ENCODE data around the gene MRPL54.
A peak's percentile ranks its signal among the peaks of the same experiment; 100 is the strongest.
"Not testable (repeated sequence)": the region's sequence is repeated elsewhere in the genome, so short reads cannot be mapped to it uniquely, and the experiment has no call there.

The MRPL54 gene

GRCh38 chr19:3759482-3760254 lies 2.8 kb upstream of the MRPL54 start:
- POLR2A ChIA-PET, result no interaction called here
- no peak for DNase-seq (ENCODE audit: extremely low spot score)
- CTCF ChIA-PET, result no interaction called here

GRCh38 chr19:3760871-3761361 lies 1.6 kb upstream of the MRPL54 start:
- DNase-seq (ENCODE audit: extremely low spot score), result no peak
- POLR2A ChIA-PET, result interaction anchor here (2.0 to 3.6 kb wide), 4 partner anchors 10 to 247 kb away, joined by 7 to 40 read pairs (median 10); partner anchors contain the start of gene PIAS4

More at GRCh38 chr19:3759482-3760254, 2.8 kb upstream of the MRPL54 start:
- TF ChIP-seq ELF4 (IDR thresholded peaks at IDR 0.05) (no peak), ARNT (IDR thresholded peaks at IDR 0.05) (no peak), CTBP1 (IDR thresholded peaks at IDR 0.05; ENCODE audit: borderline replicate concordance) (no peak)

GRCh38 chr19:3761382-3762129 lies 926 bp upstream of the MRPL54 start, which contains the start of gene APBA3:
TSS of gene APBA3 (minus strand) at chr19:3761692. CDS start at chr19:3760264, 1,428 bp downstream.
- POLR2A ChIA-PET, result interaction anchor here (0.6 to 3.6 kb wide), 31 partner anchors 10 to 709 kb away, joined by 3 to 40 read pairs (median 7); partner anchors contain the start of genes EEF2, MATK, PIAS4 and YJU2
- TF ChIP-seq SUZ12 (IDR thresholded peaks at IDR 0.05), result no peak
- TF ChIP-seq L3MBTL2 (conservative IDR thresholded peaks at IDR 0.05), result 0 out of 2 replicates have a peak, but pooled peaks have one; percentile 27
- CTCF ChIA-PET, result interaction anchor here (0.8 to 1.8 kb wide), 3 partner anchors 10 to 226 kb away, joined by 4 to 7 read pairs (median 4); no protein-coding TSS in a partner anchor

More at GRCh38 chr19:3760871-3761361, 1.6 kb upstream of the MRPL54 start:
- CTCF ChIA-PET, result no interaction called here
- TF ChIP-seq L3MBTL2 (conservative IDR thresholded peaks at IDR 0.05), result no peak
- no peak for TF ChIP-seq LEF1 (IDR thresholded peaks at IDR 0.05; ENCODE audit: borderline replicate concordance)
- TF ChIP-seq HDGF (IDR thresholded peaks at IDR 0.05; ENCODE audit: borderline replicate concordance), result no peak
- TF ChIP-seq BHLHE40 (IDR thresholded peaks at IDR 0.05; ENCODE audit: borderline replicate concordance), result no peak
- no peak for TF ChIP-seq SUZ12 (IDR thresholded peaks at IDR 0.05)
- no peak for TF ChIP-seq SP1 (IDR thresholded peaks at IDR 0.05)

GRCh38 chr19:3762130-3762473 lies 380 bp upstream of the MRPL54 start:
- DNase-seq (ENCODE audit: extremely low spot score), result no peak
- ChIA-PET CTCF (interaction anchor here (0.6 to 1.8 kb wide), 5 partner anchors 9 to 225 kb away, joined by 3 to 7 read pairs (median 4); no protein-coding TSS in a partner anchor), POLR2A (interaction anchor here (0.6 to 3.6 kb wide), 34 partner anchors 9 to 709 kb away, joined by 3 to 40 read pairs (median 8); partner anchors contain the start of genes EEF2, MATK, PIAS4 and RAX2)
- TF ChIP-seq LEF1 (IDR thresholded peaks at IDR 0.05; ENCODE audit: borderline replicate concordance), result no peak
- TF ChIP-seq TARDBP (IDR thresholded peaks at IDR 0.05), result no peak
- TF ChIP-seq CTBP1 (IDR thresholded peaks at IDR 0.05; ENCODE audit: borderline replicate concordance), result no peak
- TF ChIP-seq BHLHE40 (IDR thresholded peaks at IDR 0.05; ENCODE audit: borderline replicate concordance), result no peak

More at GRCh38 chr19:3761382-3762129, 926 bp upstream of the MRPL54 start, which contains the start of gene APBA3:
- peak; percentile 91 for DNase-seq (ENCODE audit: extremely low spot score)

GRCh38 chr19:3765121-3765520 lies 2.6 kb downstream of the MRPL54 start:
- ChIA-PET POLR2A (no interaction called here), CTCF (no interaction called here)
- no peak for DNase-seq (ENCODE audit: extremely low spot score)
- no peak for TF ChIP-seq BHLHE40 (IDR thresholded peaks at IDR 0.05; ENCODE audit: borderline replicate concordance)
- no peak for TF ChIP-seq FOXA1 (IDR thresholded peaks at IDR 0.05)
- TF ChIP-seq PKNOX1 (IDR thresholded peaks at IDR 0.05), result no peak
- TF ChIP-seq CTBP1 (IDR thresholded peaks at IDR 0.05; ENCODE audit: borderline replicate concordance), result no peak
- TF ChIP-seq L3MBTL2 (conservative IDR thresholded peaks at IDR 0.05), result no peak
- no peak for TF ChIP-seq SUZ12 (IDR thresholded peaks at IDR 0.05)
- TF ChIP-seq SP1 (IDR thresholded peaks at IDR 0.05), result no peak
- no peak for TF ChIP-seq FOXK2 (IDR thresholded peaks at IDR 0.05)

- DNase-seq (ENCODE audit: extremely low spot score); CTCF ChIA-PET; POLR2A ChIA-PET: not testable (repeated sequence)
Measured at GRCh38 chr19:3765757-3766156, 3.3 kb downstream of the MRPL54 start.

GRCh38 chr19:3766520-3766919 lies 4.0 kb downstream of the MRPL54 start:
- ChIA-PET CTCF (no interaction called here), POLR2A (no interaction called here)
- TF ChIP-seq CTBP1 (IDR thresholded peaks at IDR 0.05; ENCODE audit: borderline replicate concordance), result no peak
- TF ChIP-seq SP1 (IDR thresholded peaks at IDR 0.05), result no peak
- no peak for TF ChIP-seq FOXA1 (IDR thresholded peaks at IDR 0.05)
- no peak for TF ChIP-seq HDGF (IDR thresholded peaks at IDR 0.05; ENCODE audit: borderline replicate concordance)
- no peak for TF ChIP-seq BHLHE40 (IDR thresholded peaks at IDR 0.05; ENCODE audit: borderline replicate concordance)
- TF ChIP-seq L3MBTL2 (conservative IDR thresholded peaks at IDR 0.05), result no peak
- TF ChIP-seq ELF4 (IDR thresholded peaks at IDR 0.05), result no peak
- TF ChIP-seq FOXM1 (IDR thresholded peaks at IDR 0.05; ENCODE audit: borderline replicate concordance), result no peak
- TF ChIP-seq ZNF384 (IDR thresholded peaks at IDR 0.05), result no peak
- TF ChIP-seq TARDBP (IDR thresholded peaks at IDR 0.05), result no peak
- TF ChIP-seq SUZ12 (IDR thresholded peaks at IDR 0.05), result no peak
- no peak for TF ChIP-seq ARNT (IDR thresholded peaks at IDR 0.05)
- no peak for TF ChIP-seq FOXK2 (IDR thresholded peaks at IDR 0.05)
- no peak for TF ChIP-seq NFRKB (IDR thresholded peaks at IDR 0.05)
- TF ChIP-seq PKNOX1 (IDR thresholded peaks at IDR 0.05), result no peak
- no peak for TF ChIP-seq LEF1 (IDR thresholded peaks at IDR 0.05; ENCODE audit: borderline replicate concordance)
- DNase-seq (ENCODE audit: extremely low spot score), result no peak
